SK-N-MC (cell line): ENCODE measurements around the gene AGRN.

Experiments
- EZH2 ChIP-seq: fragments of 200-600 bp; sonication (generic); IDR thresholded peaks from one replicate; pipeline ENCODE4 v1.6.1; 2017; ENCODE audit warnings: antibody characterized with exemption
- FOXP2 ChIP-seq: optimal IDR thresholded peaks from 2 replicates; pipeline ENCODE3; 2011; ENCODE audit warnings: mild to moderate bottlenecking, moderate library complexity; ENCODE audit not compliant: insufficient read depth; ENCODE audit errors: extremely low read length, control extremely low read depth
- POLR2AphosphoS5 ChIP-seq: IDR thresholded peaks from 2 replicates; pipeline ENCODE4 v1.6.1; 2012; ENCODE audit warnings: mild to moderate bottlenecking, low read depth, low read length, borderline replicate concordance

GRCh38 chr1:1039145-1039910, 19.4 kb downstream of the AGRN start:
- TF ChIP-seq EZH2: no peak
- no peak for TF ChIP-seq POLR2AphosphoS5
- no peak for TF ChIP-seq FOXP2
